GM12873 (cell line): ENCODE measurements around the gene PEX3.

Source experiments
- TF ChIP-seq, protein P1 (sequence below): IDR thresholded peaks from 2 replicates; pipeline ENCODE4 v1.5.1; 2012; ENCODE audit warnings: low read depth, mild to moderate bottlenecking, moderate library complexity, low read length, control low read depth; ENCODE audit not compliant: insufficient read depth; ENCODE audit errors: missing control alignments

PEX3 gene

DNA sequence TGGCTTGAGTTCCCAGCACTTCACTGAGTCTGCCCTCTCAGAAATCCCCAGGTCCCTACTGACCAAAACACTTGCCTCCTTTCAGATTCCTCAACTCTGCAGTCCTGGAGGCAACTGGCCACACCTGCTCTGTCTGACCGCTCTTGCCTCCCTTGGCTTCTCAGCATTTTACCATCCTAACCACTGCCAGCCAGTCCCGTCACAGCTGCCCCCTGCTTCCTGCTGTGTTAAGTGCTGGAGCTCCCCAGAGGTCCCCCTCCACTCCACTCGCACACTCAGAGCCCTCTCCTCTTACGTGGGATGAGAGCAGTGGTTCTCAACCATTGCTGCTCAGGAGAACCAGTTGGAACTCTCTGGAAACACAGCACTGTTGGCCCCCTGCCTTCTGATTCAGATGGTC lies 20.6 kb upstream of the PEX3 start:
- TF ChIP-seq, protein P1, sequence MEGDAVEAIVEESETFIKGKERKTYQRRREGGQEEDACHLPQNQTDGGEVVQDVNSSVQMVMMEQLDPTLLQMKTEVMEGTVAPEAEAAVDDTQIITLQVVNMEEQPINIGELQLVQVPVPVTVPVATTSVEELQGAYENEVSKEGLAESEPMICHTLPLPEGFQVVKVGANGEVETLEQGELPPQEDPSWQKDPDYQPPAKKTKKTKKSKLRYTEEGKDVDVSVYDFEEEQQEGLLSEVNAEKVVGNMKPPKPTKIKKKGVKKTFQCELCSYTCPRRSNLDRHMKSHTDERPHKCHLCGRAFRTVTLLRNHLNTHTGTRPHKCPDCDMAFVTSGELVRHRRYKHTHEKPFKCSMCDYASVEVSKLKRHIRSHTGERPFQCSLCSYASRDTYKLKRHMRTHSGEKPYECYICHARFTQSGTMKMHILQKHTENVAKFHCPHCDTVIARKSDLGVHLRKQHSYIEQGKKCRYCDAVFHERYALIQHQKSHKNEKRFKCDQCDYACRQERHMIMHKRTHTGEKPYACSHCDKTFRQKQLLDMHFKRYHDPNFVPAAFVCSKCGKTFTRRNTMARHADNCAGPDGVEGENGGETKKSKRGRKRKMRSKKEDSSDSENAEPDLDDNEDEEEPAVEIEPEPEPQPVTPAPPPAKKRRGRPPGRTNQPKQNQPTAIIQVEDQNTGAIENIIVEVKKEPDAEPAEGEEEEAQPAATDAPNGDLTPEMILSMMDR: no peak

- TF ChIP-seq, protein P1: no peak
Observed at GRCh38 chr6:143431226-143431625, 19.4 kb upstream of the PEX3 start.

DNA sequence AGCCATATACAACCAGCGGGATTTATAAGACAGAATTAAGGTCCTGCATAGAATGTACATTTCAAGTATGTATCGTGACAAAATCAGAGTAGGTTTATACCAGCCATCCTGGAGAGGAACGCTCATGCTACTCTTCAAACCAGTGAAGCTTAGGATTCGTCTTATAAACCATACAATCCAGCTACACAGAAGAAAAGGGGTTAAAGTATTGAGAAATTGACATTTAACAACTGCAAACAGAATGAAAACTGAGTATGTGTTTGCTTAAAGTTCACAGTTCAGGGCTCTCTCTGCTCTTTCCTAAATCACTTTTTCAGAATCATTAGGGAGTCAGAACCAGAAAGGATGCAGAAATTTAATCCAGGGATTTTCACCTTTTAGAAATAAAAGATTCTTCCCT lies 18.0 kb upstream of the PEX3 start:
- TF ChIP-seq, protein P1: no peak

- TF ChIP-seq, protein P1: no peak
Observed at GRCh38 chr6:143441010-143441409, 9.6 kb upstream of the PEX3 start.

GRCh38 chr6:143441680-143442545 lies 8.7 kb upstream of the PEX3 start:
- TF ChIP-seq, protein P1: no peak

GRCh38 chr6:143443096-143443495 lies 7.5 kb upstream of the PEX3 start:
- TF ChIP-seq, protein P1: no peak

GRCh38 chr6:143449082-143449713 lies 1.4 kb upstream of the PEX3 start:
- TF ChIP-seq, protein P1: no peak
